ENCODE results near the gene PODNL1. TPM values are rescaled to one million over a fixed set of nuclear protein-coding genes. Genes with fewer than 3 reads are reported as not detected.

The PODNL1 gene
- total and polyA plus RNA-seq, 2 of the 8 experiments (the other 6 are each of a cell fraction or from before 2014, with no cell fraction given): 1.0 to 1.5 TPM

- WGBS, 2 experiments (ENCODE audit: extremely low coverage in 1 of 2, insufficient coverage in 1 of 2, insufficient read length in 1 of 2, insufficient replicate concordance in 2 of 2, low coverage in 1 of 2, low lambda C conversion rate in 2 of 2, missing lambda C conversion rate in 1 of 2): 74% methylated on average over 11 of the region's 15 CpGs; no CpG with 5 or more reads in 1 of the 2 experiments
- Histone ChIP-seq H4K20me1 (replicated peaks in 1 of 2; ENCODE audit: control insufficient read depth in 1 of 2, insufficient read depth in 2 of 2, low read length in 2 of 2) (no peaks in the 10 kb centered on the region), H2BK5ac (ENCODE audit: low read depth, low read length) (peak overlapping the region; percentile 71; the same call in 1 of the 2 replicates), H4K8ac (ENCODE audit: extremely low read depth, insufficient read depth, low read length) (no peak overlapping the region), H3K27ac (ENCODE audit: low read depth, low read length) (no peak overlapping the region), H2BK120ac (replicated peaks; ENCODE audit: low read depth, low read length) (no peak overlapping the region), H4K5ac (ENCODE audit: insufficient read length, low read depth, low read length) (no peak overlapping the region), H2BK20ac (ENCODE audit: low read length) (no peak overlapping the region), H2AFZ (ENCODE audit: low read length) (no peak overlapping the region), H3K9ac (replicated peaks in 1 of 4; ENCODE audit: extremely low read depth in 1 of 4, low read depth in 3 of 4, low read length in 3 of 4) (no peak overlapping the region), H3K18ac (ENCODE audit: extremely low read depth, low read length) (no peak overlapping the region), H3K4ac (replicated peaks; ENCODE audit: insufficient read length, low read depth, low read length) (no peak overlapping the region), H3K9me3 (ENCODE audit: insufficient read depth in 2 of 2, low read depth in 1 of 2, low read length in 1 of 2) (no peaks in the 10 kb centered on the region), H3K56ac (replicated peaks; ENCODE audit: insufficient read length, low read depth, low read length) (no peak overlapping the region), H3K4me3 (ENCODE audit: extremely low read depth in 1 of 4, insufficient read depth in 2 of 4, low read depth in 3 of 4, low read length in 4 of 4) (no peak overlapping the region), H4K91ac (replicated peaks; ENCODE audit: insufficient read length, low read length) (peak overlapping the region; percentile 1), H3K4me2 (ENCODE audit: insufficient read depth in 1 of 2, low read depth in 2 of 2, low read length in 2 of 2) (no peak overlapping the region), H3K23me2 (ENCODE audit: low read depth, low read length) (no peaks in the 10 kb centered on the region; the same call in 1 of the 2 replicates), H3K27me3 (replicated peaks in 1 of 4; ENCODE audit: control insufficient read depth in 3 of 4, extremely low read depth in 1 of 4, insufficient read depth in 3 of 4, low read length in 3 of 4) (no peaks in the 10 kb centered on the region), H2BK12ac (ENCODE audit: low read depth, low read length) (peak overlapping the region; percentile 40; the same call in 1 of the 2 replicates), H3K14ac (ENCODE audit: insufficient read length) (no peak overlapping the region), H3K4me1 (replicated peaks in 1 of 4; ENCODE audit: control insufficient read depth in 3 of 4, insufficient read depth in 4 of 4, low read length in 3 of 4) (peaks cover 0 to 45% (median 37%) of the 10 kb centered on the region in 4 experiments; a peak in 6 of 7 replicates), H3K23ac (ENCODE audit: insufficient read length) (no peak overlapping the region), H2AK5ac (ENCODE audit: low read depth, low read length) (no peak overlapping the region), H3K79me1 (ENCODE audit: low read depth, low read length) (no peaks in the 10 kb centered on the region), H3K36me3 (ENCODE audit: control insufficient read depth in 2 of 4, insufficient read depth in 4 of 4, low read length in 3 of 4) (0 out of 8 replicates have a peak, but pooled peaks cover 0 to 3% (median 0%) of the 10 kb centered on the region in 4 experiments), H2BK15ac (ENCODE audit: low read length) (no peak overlapping the region; the same call in 1 of the 2 replicates), H3K79me2 (ENCODE audit: control insufficient read depth in 1 of 2, insufficient read depth in 2 of 2, low read length in 2 of 2) (no peaks in the 10 kb centered on the region)
- DNase-seq (ENCODE audit: low read depth in 1 of 2, low spot score in 2 of 2) (no peak), FAIRE-seq (no peak)
- ChIA-PET CTCF (ENCODE audit: partially characterized antibody) (interaction anchor here (0.6 to 1.4 kb wide), 3 partner anchors 35 to 59 kb away, joined by 3 to 4 read pairs (median 4); partner anchors contain the start of gene IL27RA), POLR2A (ENCODE audit: partially characterized antibody) (interaction anchor here (1.2 to 2.4 kb wide), 5 partner anchors 11 to 28 kb away, joined by 3 to 11 read pairs (median 6); partner anchors contain the start of gene RFX1)
- no peak for TF ChIP-seq CHD1 (IDR thresholded peaks at IDR 0.05; ENCODE audit: low read depth, low read length)
Measured at GRCh38 chr19:13984186-13984585, 46.0 kb upstream of the PODNL1 start.

Data from H1 (cell line).